ENCODE measurements around the gene KPNA5. TPM values are rescaled to one million over a fixed set of nuclear protein-coding genes. Genes with fewer than 3 reads are reported as not detected.

Gene KPNA5
- total and polyA plus RNA-seq, 9 of the 15 experiments (the other 6 are each of a cell fraction or from before 2014, with no cell fraction given): 3.2 to 10.3 (median 6.5) TPM

GRCh38 chr6:116682334-116682712 is 1.3 kb downstream of the KPNA5 start (continued):
- TF ChIP-seq TFE3 (CRISPR knock-in tag; IDR thresholded peaks at IDR 0.05) (no peak), E2F6 (IDR thresholded peaks at IDR 0.05; ENCODE audit: borderline replicate concordance in 1 of 2, extremely low read depth in 1 of 2, insufficient read depth in 1 of 2, insufficient read length in 1 of 2, low read depth in 1 of 2, low read length in 1 of 2, poor library complexity in 1 of 2, severe bottlenecking in 1 of 2) (no peak), HSF4 (CRISPR knock-in tag; IDR thresholded peaks at IDR 0.05; ENCODE audit: borderline replicate concordance) (no peak), NR3C1 (CRISPR knock-in tag; IDR thresholded peaks at IDR 0.05) (no peak), ZNF589 (CRISPR knock-in tag; IDR thresholded peaks at IDR 0.05; ENCODE audit: low read depth) (no peak), PTRF (tag; IDR thresholded peaks at IDR 0.05) (no peak), MIER1 (IDR thresholded peaks at IDR 0.05; ENCODE audit: low read depth) (no peak), MEIS2 (IDR thresholded peaks at IDR 0.05; ENCODE audit: partially characterized antibody) (no peak), TRIM25 (IDR thresholded peaks at IDR 0.05; ENCODE audit: borderline replicate concordance) (no peak), XRCC3 (IDR thresholded peaks at IDR 0.05) (no peak), YY1 (IDR thresholded peaks at IDR 0.05; ENCODE audit: borderline replicate concordance in 1 of 3, control insufficient read depth in 1 of 3, extremely low read depth in 1 of 3, insufficient read depth in 3 of 3, insufficient read length in 1 of 3, insufficient replicate concordance in 2 of 3, low read depth in 1 of 3, low read length in 2 of 3) (no peak), ZNF3 (CRISPR knock-in tag; IDR thresholded peaks at IDR 0.05) (no peak), SETDB1 (IDR thresholded peaks at IDR 0.05; ENCODE audit: low read length) (no peak), STAT5A (IDR thresholded peaks at IDR 0.05; ENCODE audit: borderline replicate concordance, low read length) (no peak), FOXJ3 (CRISPR knock-in tag; IDR thresholded peaks at IDR 0.05) (no peak), DNMT1 (IDR thresholded peaks at IDR 0.05) (no peak), FOXJ2 (tag; IDR thresholded peaks at IDR 0.05) (no peak), ZNF639 (CRISPR knock-in tag; conservative IDR thresholded peaks at IDR 0.05 in 1 of 2, IDR thresholded peaks at IDR 0.05 in 1 of 2) (no peak), ZNF57 (CRISPR knock-in tag; IDR thresholded peaks at IDR 0.05) (no peak), CEBPB (tag; IDR thresholded peaks at IDR 0.05) (no peak), ZBTB5 (IDR thresholded peaks at IDR 0.05) (no peak)
